Panc1 (cell line): Measurements from ENCODE around the gene VARS1.
"Not testable (repeated sequence)": the region's sequence is repeated elsewhere in the genome, so short reads cannot be mapped to it uniquely, and the experiment has no call there.

Source experiments
- CTCF ChIP-seq: fragments of 450-650 bp; IDR thresholded peaks from 2 replicates; pipeline ENCODE4 v1.5.1; 2017; ENCODE audit warnings: mild to moderate bottlenecking
- POLR2AphosphoS5 ChIP-seq: IDR thresholded peaks from 2 replicates; pipeline ENCODE4 v1.6.1; 2012; ENCODE audit warnings: mild to moderate bottlenecking, low read depth, low read length, moderate library complexity
- REST ChIP-seq, 2 experiments: IDR thresholded peaks; 2 replicates each; pipeline ENCODE4 v1.6.1; 2011 to 2012; ENCODE audit warnings: low read depth in 2 of 2, control low read depth in 1 of 2, low read length in 1 of 2, mild to moderate bottlenecking in 1 of 2, moderate library complexity in 1 of 2; ENCODE audit not compliant: insufficient read depth in 1 of 2
- SIN3A ChIP-seq: IDR thresholded peaks from 2 replicates; pipeline ENCODE4 v1.6.1; 2012; ENCODE audit warnings: low read depth, mild to moderate bottlenecking, low read length, moderate library complexity, borderline replicate concordance; ENCODE audit not compliant: insufficient read depth
- TCF7L2 ChIP-seq: IDR thresholded peaks from 2 replicates; pipeline ENCODE4 v1.6.1; 2011; ENCODE audit warnings: mild to moderate bottlenecking, low read depth, low read length, inconsistent platforms

- TF ChIP-seq CTCF; POLR2AphosphoS5; TCF7L2; REST (IDR thresholded peaks at IDR 0.05; ENCODE audit: insufficient read depth in 1 of 2, low read depth in 2 of 2, low read length in 1 of 2); SIN3A: not testable (repeated sequence)
Observed at GRCh38 chr6:31838114-31838553, 42.6 kb upstream of the VARS1 start.
